CD4-positive, alpha-beta T cell treated with Interleukin-17A for 1 hour (primary cell): ENCODE data around the gene CD164L2.

Source experiments
- DNase-seq: peaks from one replicate; pipeline ENCODE4 v3.0.0-alpha.2; 2020

The CD164L2 gene

DNA sequence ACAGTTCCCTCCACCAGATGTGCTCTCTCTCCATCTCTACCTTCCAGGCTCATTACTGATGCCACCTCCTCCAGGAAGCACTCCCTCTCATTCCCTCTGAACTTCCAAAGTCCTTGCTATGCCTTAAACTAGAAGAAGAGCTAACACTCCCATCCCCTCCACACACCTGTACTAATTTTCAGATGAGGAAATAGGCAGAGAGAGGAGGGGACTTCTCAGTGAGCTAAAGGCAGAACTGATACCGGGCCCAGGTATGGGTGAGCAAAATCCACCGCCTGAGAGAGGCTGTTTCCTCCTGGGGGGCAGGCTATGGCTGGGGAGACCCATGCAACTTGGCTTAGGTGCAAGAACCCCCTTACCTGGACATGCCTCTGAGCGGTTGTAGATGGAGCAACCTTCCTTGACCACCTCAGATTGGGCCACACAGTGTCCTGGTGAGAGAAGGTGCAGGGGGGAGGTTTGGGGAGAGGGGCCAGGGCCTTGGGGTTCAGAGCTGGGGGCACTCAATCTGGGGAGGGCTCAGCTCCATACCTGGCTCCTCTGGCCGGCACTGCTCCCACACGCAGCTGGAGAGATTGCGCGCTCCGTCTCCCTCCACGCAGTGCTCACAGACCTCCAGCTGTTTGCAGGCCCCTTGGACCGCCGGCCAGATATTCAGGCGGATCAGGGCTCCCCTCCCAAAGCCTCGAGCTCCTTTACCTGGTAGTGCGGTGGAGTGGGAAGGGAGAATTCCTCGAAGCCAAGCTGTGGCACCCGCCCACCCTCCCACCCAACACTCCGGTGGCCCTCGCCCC is 967 bp downstream of the CD164L2 start:
- DNase-seq = no peak

DNA sequence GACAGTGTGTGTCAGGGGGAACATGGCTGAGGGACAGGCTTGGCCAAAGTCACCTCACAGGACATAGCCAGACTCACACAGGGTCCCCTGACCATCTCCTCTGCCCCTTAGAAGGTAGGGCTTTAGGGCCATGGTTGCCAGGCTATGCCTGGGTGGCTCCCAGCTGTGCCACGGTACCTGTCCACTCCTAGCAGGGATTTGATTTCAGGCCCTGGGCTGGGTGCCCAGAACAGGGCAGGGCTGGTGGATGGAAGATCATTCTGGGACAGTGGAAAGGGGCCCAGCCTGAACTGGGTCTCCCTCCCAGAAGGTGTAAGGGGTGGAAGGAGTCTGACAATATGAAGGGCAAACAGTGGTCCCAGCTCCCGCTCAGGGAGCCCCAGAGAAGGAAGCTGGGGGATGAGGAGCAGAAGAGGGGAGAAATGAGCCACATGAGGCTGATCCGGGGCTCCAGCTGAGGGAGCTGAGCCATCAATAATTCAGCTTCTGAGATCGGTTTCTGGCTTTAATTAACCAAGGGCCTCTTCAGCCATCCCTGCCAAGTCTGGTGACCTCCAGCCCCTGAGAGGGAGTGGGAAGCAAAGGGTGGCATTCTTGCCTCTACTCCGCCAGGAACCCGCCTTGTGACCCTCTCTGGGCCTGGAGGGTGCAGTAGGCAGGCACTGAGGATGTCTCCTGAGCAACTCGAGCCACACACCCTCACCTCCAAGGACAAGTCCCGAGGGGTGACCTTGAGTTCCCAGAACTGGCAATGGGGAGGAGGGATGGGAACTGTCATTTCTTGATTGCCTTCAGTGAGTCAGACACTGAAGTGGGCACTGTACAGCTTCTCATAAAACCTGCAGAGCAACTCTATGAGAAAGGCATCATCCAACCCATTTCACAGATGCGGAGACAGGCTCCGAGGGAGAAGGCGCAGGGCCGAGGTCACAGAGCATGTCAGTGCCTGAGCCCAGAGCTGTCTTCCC is 2.1 kb downstream of the CD164L2 start:
- no peak for DNase-seq

DNA sequence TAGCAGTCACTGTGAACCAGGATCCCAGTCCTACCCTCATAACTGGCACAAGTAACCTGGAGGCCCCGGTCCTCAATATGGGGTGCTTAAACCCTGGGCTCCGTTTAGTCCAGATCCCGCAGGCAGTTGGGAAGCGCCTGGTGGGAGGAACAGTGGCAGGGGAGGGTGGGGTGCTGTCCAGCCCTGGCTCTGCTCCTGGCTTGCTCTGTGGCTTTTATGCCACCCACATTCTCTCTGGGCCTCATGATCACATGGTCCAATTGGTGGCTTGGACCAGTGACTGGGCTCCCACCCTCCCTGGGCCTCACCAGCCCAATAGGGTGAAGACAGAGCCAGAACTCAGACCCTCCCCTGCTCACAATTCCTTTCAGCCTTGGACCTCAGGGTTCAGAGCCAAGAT is 2.9 kb downstream of the CD164L2 start:
- no peak for DNase-seq

DNA sequence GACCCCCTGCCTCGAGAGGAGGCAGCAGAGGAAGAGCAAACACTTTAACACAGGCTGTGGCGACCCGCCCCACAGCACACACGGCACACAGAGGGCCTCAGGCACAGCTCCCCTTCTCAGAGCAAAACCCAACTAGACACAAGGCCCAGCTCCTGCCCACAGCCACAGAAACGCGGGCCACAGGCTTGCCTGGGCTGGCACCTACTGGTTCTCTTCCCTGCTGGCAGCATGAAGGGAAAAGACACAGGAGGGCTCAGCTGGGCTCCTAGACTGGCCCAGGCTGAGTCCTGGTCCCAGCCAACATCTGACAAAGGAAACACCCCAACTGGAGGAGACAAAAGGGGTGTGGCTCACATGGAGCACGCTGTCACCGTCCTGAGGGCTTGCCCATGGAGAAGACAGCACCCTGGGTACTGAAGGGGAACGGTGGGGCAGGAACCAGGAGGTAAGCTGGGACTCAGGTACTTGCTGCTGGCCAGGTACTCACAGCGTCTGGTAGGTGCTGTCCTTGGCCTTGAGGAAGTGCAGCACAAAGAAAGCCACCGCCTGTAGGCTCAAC is 3.5 kb downstream of the CD164L2 start:
- DNase-seq = no peak

DNA sequence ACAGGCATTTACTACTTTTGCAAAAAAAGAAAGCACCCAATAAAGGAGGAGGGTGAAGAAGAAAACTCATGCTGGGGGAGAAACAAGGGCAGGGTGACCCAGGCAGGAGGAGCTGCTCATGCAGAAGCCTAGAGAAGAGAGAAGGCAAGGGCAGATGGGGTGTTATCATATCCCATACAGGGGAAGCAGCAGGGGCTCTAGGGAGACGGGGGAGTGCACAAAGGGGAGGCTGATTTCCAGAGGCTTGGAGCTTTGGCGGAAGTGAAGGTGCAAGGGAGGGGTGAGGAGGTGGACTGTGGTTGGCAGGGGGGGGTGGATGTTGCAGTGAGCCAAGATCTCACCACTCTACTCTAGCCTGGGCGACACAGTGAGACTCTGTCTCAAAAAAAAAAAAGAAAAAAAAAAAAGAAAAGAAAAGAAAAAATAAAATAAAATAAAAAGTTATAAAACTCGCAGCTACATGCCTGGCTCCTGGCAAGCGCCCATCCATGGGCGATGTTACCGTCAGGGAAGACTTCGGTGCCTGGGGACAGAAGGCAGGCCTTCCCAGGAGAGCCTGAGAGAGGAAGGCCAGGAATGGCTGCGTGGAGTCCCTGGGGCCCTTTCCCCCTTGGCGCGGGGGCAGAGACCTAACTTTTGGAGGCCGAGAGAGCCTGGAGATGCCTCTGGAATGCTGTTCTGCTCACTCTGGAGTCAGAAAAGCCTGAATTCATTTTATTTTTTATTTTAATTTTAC is 5.2 kb downstream of the CD164L2 start:
- no peak for DNase-seq

DNA sequence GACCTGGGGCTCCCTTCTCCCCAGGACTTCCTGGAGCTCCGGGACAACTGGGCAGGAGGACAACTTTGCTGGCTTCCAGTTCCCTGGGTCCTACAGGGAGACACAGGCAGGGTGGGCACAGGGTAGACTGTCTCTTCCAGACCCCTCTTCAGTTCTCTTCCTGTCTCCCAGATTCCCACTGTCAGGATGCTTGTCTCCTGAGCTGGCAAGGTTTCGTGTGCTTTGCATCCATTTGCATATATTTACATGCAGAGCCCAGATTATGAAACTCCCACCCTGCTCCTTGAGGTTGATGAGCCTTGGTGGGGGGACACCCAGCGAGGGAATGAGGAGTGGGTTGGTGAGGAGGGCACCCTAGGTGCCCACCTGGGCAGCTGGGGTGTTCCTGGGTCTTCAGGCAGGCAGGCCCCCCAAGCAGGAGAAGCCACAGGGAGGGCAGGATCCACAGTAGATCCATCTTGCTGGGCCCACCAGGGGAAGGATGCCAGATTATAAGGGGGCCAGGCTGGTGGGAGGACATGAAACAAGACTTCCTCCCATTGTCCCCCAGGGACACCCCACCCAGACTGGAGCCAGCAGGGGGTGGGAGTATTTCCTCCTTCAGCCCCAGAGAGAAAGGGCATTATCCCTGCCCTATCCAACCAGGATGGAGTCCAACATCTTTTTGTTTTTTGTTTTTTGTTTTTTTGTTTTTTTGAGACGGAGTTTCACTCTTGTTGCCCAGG is 8.6 kb downstream of the CD164L2 start, which contains the start of gene FCN3:
FCN3 (minus strand) TSS at position 463 of the 725 bp plus-strand sequence; CDS start at position 457, 6 bp downstream.
- DNase-seq = no peak

DNA sequence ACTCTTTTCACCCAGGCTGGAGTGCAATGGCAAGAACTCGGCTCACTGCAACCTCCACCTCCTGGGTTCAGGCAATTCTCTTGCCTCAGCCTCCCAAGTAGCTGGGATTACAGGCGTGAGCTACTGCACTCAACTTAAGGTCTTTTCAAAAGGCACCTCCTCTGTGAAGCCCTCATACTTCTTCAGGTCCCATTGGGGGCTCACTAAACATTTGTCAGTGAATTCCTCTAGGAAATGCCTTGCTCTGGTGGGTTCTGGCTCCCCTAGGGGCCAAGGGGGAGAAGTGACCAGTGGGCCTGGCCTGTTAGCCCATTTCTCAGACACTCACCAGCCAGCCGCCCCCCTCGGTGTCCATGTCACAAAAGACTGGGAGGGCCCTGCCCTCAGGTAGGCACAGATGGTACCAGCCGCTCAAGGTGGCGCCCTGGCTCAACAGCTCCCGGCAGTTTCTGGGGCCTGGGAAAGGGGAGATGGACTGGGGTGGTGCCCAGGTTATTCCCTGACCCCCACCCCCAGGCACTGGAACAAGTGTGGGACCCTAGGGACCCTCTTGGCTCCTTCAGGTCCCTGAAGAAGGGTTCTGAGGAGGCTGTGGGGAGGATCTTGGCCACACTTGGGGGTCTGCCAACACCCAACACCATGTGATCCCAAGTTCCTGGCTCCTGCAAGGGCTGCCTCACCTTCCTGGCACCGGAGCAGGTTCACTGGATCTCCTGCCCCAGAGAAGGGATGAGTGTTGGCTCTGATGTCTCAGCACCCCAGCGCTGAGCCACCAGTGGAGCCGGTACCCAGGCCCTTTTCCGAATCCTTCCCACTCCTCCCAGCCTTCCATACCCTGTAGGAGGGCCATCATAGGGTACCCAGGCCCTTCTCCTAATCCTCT is 10.1 kb downstream of the CD164L2 start:
- no peak for DNase-seq

DNA sequence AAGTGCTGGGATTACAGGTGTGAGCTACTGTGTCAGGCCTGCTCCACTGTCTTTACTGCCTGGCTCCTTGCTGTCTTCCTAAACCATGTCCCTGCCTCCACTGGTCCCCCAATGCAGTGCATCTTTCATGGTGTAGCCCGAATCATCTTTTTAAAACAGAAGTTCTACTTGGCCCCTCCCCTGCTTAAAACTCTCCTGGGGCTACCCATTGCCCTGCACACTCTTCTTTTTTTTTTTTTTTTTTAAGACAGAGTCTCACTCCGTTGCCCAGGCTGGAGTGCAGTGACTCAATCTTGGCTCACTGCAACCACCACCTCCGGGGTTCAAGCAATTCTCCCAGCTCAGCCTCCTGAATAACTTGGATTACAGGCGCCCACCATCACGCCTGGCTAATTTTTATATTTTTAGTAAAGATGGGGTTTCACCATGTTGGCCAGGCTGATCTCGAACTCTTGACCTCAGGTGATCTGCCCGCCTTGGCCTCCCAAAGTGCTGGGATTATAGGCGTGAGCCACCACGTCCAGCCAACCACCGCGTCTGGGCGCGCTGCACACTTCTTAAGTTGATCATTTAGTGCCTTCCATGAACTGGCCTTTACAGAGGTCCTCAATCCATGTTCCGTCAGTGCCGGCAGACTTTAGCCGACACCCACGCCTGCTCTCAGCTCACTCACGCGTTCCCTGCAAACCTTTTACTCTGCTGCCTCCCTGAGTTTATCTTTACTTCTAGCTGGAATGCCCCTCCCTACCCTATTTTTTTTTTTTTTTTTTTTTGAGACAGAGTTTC is 10.9 kb downstream of the CD164L2 start:
- DNase-seq = no peak

DNA sequence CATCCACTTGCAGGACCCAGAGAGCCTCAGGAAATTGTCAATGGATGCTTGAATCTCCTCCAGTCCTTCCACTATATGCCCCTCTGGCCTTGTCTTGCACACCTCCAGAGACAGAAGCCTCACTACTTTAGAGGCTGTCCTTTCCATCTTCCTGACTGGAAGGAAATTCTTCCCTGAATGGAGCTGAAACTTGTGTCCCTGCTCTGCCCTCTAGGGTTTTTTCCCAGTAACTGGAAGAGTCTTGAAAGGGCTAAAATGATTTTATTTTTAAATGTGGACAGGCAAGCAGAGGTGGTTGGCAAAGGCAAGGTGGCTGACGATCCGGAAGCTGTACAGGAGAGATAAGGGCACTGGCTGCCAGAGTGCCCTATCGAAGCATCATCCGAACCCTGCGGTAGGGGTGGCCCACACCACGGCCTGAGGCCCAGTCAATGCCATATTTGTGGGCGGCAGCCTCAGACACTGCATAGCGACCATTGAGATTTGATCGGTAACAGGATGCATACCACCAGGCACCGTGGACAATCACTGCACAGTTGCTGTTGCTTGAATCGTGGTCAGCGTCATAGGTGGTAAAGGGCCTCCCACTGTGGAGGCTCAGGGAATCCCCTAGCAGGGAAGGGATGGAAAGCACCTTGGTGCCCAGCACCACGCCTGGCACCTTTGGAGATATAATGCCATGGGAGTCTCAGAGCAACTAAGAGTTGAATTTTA is 14.1 kb downstream of the CD164L2 start:
- no peak for DNase-seq

DNA sequence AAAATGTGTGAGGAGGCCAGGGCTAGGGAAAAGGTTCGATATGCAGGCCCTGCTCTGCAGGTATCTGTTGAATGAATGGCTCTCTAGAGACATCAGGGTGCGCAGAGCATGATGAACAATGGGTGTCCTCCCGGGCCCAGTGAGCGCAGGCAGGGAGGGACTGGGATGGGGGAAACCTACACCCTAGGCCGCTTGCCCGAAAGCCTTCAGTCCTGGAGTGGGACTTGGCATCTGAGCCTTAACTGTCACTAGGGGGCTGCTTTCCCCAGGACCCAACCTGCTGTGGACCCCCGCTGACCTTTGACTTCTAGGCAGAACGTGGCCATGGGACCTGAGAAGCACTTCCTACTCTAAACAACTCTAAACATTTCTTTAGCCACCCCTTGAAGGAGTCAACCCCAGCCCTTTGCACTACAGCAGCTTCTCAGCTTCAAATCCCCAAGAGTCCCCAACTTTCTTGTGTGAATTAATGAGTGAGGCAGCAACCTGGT is 15.9 kb downstream of the CD164L2 start:
- DNase-seq = no peak

DNA sequence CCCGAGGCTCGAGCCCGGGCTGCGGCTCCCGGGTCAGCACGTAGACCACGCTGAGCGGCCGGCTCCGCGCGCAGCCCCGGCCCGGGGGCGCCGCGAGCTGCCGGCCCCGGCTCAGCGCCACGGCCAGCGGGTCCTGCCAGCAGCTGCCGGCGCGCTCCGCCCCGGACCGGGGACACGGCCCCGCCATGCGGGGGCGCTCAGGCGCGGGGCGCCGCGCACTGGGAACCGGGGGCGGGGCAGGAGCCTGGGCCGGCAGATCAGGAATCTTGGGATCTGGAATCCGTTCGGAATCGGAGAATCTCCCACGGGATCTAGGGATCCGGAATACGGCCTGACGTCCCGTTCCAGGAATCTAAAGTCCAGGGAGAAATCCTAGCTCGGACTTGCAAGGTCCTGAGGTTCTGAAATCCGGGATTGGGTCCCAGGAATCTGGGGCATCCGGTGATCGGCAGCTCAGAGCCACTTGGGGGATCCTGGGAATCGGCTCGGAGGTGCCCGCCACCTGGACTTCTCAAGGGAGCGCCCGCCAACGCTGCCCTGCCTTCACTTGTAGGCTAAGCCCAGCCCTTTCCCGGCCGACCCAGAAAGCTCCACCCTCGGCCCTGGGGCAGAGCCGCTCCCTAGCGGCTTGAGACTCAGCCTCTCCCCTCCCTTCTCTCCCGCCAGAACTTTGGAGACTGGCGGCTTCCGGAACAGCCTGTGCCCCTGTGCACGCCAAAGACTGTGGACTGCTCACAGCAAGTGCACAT is 16.5 kb downstream of the CD164L2 start, which contains the start of gene MAP3K6:
MAP3K6 (minus strand) TSS at position 551 of the 749 bp plus-strand sequence; CDS start at position 187, 364 bp downstream.
- peak; percentile 27 for DNase-seq

DNA sequence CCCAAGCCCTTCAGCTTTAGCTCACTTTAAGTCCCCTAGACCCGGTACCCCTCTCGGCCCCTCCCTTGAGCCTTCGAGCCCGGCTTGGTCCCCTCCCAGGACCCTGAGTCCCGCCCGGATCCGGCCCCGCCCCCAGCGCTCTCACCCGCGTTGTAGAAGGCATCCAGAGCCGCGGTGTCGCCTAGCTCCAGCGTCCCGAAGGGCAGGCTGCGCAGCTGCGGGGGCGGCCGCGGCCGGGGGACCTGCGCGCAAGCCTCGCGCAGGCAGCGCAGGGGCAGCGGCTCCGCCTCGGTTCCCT is 17.1 kb downstream of the CD164L2 start:
- DNase-seq = peak; percentile 75

DNA sequence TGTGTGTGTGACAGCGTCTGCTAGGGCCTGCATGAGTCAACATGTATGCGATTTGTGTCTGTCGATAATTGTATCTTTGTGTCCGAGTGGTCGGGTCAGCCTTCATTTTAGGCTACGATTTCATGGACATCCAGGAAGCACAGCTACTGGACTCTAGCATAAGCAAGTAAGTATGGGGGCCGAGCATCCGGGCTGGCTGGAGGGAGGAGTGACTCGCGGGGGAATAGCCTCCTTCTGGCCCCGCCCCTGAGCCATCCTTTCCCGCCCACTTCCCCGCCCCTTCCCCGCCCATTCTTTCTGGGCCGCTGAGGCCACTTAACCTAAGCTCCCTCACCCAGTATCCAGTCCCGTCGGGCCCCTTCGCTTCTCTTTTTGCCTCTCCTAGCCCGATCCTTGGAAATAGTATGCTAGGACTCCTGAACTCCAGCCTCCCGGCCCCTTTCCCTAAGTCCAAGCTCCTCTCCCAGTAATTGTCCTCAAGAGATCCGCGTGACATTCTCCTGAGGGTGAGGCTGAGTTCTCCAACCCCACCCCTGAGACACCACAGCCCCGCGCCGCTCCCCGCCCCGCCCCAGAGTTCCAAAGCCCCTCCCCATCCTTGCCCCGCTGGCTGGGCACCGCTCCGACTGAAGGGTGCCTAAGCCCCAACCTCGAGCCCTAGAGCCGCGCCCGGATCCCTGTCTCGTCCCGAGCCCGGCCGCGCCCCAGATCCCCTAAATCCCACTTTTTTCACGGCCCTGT is 17.6 kb downstream of the CD164L2 start:
- DNase-seq = peak; percentile 86

DNA sequence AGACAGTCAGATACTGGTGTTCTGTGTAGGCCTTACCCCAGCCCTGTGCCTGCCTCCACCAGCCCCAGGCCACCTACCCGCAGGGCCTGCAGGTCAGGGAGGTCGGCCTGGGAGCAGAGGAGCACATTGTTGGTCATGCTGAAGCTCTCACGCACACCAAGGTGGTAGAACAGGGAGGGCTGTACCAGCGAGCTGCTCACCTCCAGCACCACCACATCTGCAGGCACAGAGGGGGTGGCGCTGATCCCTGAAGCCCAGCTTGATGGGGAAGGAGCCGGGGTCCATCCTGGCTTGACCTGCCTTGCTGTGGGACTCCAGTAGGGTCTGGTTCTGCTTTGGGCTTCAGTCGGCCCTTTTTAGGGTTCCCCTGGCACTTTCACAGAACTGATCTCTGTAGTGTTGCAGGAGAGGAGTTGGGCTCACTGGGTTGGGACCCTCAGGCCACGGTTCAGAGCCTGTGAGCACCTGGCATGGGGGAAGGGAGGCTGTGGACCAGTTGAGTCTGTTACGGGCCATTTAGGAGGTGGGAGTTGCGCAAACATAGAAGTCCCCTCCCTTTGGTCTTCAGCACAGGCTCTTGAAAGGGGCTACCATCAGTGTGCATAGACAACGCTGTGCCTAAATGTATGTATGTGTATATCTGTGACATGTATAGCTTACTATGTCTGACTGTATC is 18.3 kb downstream of the CD164L2 start:
- DNase-seq = no peak

DNA sequence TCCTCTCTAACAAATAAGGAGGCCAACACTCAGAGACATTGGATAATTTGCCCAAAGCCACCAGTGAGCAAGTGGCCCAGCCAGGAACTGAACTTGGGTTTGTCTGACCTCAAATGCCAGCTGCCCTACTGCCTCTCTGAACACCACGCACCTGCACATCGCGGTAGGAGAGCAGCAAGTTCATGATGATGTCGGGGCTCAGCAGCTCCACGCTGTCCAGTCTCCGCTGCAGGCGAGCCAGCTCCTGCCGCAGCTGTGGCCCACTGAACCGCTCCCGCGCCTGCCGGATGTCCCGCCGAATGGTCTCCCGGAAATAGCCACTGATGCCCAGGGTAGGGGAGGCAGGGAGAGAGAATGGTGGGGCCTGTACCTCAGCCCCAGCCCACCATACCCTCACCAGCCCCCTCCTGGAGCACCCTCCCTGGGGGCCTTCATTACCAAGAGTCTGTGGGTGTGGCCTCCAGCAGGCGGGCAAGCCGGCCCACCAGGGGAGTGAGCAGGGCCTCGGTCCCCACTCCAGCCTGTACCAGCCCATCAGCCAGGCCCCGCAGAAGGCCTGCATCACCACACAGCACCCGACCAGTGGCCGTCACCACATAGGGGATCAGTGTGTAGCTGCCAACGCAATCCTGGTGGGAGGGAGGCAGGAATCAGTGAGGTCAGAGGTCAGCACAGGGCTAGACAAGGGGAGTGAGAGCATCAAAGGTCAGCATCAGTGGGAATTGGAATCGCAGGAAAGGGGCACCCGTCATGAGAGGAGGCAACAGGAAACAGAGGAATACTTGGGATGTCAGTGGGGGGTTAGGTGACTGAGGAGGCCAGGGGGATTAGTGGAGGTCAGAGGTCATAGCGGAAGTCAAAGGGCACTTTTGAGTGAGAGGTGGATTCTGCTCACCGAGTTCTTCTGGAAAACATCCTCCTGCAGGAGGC is 19.1 kb downstream of the CD164L2 start:
- no peak for DNase-seq

DNA sequence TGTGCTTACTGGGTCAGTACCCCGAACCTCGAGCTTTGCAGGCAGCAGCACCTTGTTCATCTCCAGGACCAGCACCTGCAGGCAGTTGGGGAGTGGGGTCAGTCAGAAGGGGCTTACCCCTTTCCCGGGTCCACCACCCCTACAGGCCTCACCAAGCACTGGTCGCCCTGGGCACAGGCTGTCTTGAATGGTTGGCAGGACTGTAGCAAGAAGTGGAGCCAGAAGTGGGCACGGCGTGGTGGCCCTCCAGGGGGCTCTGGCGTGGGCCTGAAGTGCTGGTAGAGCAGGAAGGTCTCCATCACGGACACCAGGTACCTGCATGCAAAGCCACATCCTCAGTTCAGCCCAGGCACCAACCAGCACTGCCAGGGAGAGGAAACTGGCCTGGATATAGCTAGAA is 21.6 kb downstream of the CD164L2 start:
- DNase-seq = no peak
